ES-I3 (cell line): ENCODE results near the gene WDR90.

Experiments
- H3K36me3 ChIP-seq: 2 replicates; pipeline ENCODE4 v1.6.1; 2013; ENCODE audit warnings: mild to moderate bottlenecking, low read length, control low read depth, moderate library complexity; ENCODE audit not compliant: insufficient read depth
- H3K4me1 ChIP-seq: 2 replicates; pipeline ENCODE4 v1.6.1; 2013; ENCODE audit warnings: mild to moderate bottlenecking, control low read depth, low read length; ENCODE audit not compliant: insufficient read depth
- H3K9ac ChIP-seq: 2 replicates; pipeline ENCODE4 v1.6.1; 2013; ENCODE audit warnings: low read depth, mild to moderate bottlenecking, low read length, moderate library complexity
- H3K9me3 ChIP-seq: 2 replicates; pipeline ENCODE4 v1.6.1; 2013; ENCODE audit warnings: mild to moderate bottlenecking, low read length, moderate library complexity; ENCODE audit not compliant: control insufficient read depth, insufficient read depth

WDR90 gene

GRCh38 chr16:620700-621525 is 28.3 kb upstream of the WDR90 start:
- no peaks in the 10 kb centered on the region for H3K36me3 ChIP-seq
- no peak overlapping the region for H3K9ac ChIP-seq
- no peaks in the 10 kb centered on the region for H3K9me3 ChIP-seq
- peaks cover 11% of the 10 kb centered on the region; the same call in 1 of the 2 replicates for H3K4me1 ChIP-seq

GRCh38 chr16:621526-622105 is 27.5 kb upstream of the WDR90 start:
- Histone ChIP-seq H3K36me3 (no peaks in the 10 kb centered on the region), H3K9ac (no peak overlapping the region), H3K4me1 (peaks cover 11% of the 10 kb centered on the region; the same call in 1 of the 2 replicates), H3K9me3 (no peaks in the 10 kb centered on the region)

GRCh38 chr16:622920-623280 is 26.3 kb upstream of the WDR90 start:
- no peak overlapping the region; the same call in 1 of the 2 replicates for H3K9ac ChIP-seq
- H3K4me1 ChIP-seq = peaks cover 11% of the 10 kb centered on the region; the same call in 1 of the 2 replicates

GRCh38 chr16:624526-625070 is 24.6 kb upstream of the WDR90 start:
- H3K36me3 ChIP-seq = no peaks in the 10 kb centered on the region; the same call in 1 of the 2 replicates
- H3K9ac ChIP-seq = no peak overlapping the region
- no peaks in the 10 kb centered on the region for H3K9me3 ChIP-seq
- peaks cover 18% of the 10 kb centered on the region; the same call in 1 of the 2 replicates for H3K4me1 ChIP-seq

More at GRCh38 chr16:622920-623280, 26.3 kb upstream of the WDR90 start:
- H3K9me3 ChIP-seq = no peaks in the 10 kb centered on the region
- no peaks in the 10 kb centered on the region; the same call in 1 of the 2 replicates for H3K36me3 ChIP-seq

GRCh38 chr16:625117-625976 is 23.8 kb upstream of the WDR90 start:
- H3K9ac ChIP-seq = no peak overlapping the region

GRCh38 chr16:625977-626765 is 23.0 kb upstream of the WDR90 start:
- H3K9ac ChIP-seq = no peak overlapping the region
- H3K36me3 ChIP-seq = no peaks in the 10 kb centered on the region; the same call in 1 of the 2 replicates
- no peaks in the 10 kb centered on the region for H3K9me3 ChIP-seq
- H3K4me1 ChIP-seq = peaks cover 21% of the 10 kb centered on the region; the same call in 1 of the 2 replicates

More at GRCh38 chr16:625117-625976, 23.8 kb upstream of the WDR90 start:
- Histone ChIP-seq H3K9me3 (no peaks in the 10 kb centered on the region), H3K36me3 (no peaks in the 10 kb centered on the region; the same call in 1 of the 2 replicates), H3K4me1 (peaks cover 20% of the 10 kb centered on the region; the same call in 1 of the 2 replicates)

- H3K36me3 ChIP-seq = no peaks in the 10 kb centered on the region; the same call in 1 of the 2 replicates
- no peak overlapping the region for H3K9ac ChIP-seq
- H3K9me3 ChIP-seq = no peaks in the 10 kb centered on the region
- peaks cover 17% of the 10 kb centered on the region; the same call in 1 of the 2 replicates for H3K4me1 ChIP-seq
These were observed 22.2 kb upstream of the WDR90 start for GRCh38 chr16:626787-627453.

- peaks cover 16% of the 10 kb centered on the region; the same call in 1 of the 2 replicates for H3K4me1 ChIP-seq
- no peaks in the 10 kb centered on the region; the same call in 1 of the 2 replicates for H3K36me3 ChIP-seq
- H3K9ac ChIP-seq = no peak overlapping the region
- no peaks in the 10 kb centered on the region for H3K9me3 ChIP-seq
These were observed 21.5 kb upstream of the WDR90 start for GRCh38 chr16:627454-628239.

- no peak overlapping the region for H3K9ac ChIP-seq
- no peaks in the 10 kb centered on the region; the same call in 1 of the 2 replicates for H3K36me3 ChIP-seq
- peaks cover 11% of the 10 kb centered on the region; the same call in 1 of the 2 replicates for H3K4me1 ChIP-seq
- no peaks in the 10 kb centered on the region for H3K9me3 ChIP-seq
These were observed 20.7 kb upstream of the WDR90 start for GRCh38 chr16:628321-629061.

GRCh38 chr16:629185-629832 is 19.9 kb upstream of the WDR90 start:
- Histone ChIP-seq H3K36me3 (no peaks in the 10 kb centered on the region; the same call in 1 of the 2 replicates), H3K9ac (no peak overlapping the region), H3K9me3 (no peaks in the 10 kb centered on the region), H3K4me1 (peaks cover 11% of the 10 kb centered on the region; the same call in 1 of the 2 replicates)

GRCh38 chr16:629833-630248 is 19.3 kb upstream of the WDR90 start:
- H3K9ac ChIP-seq = no peak overlapping the region
- H3K36me3 ChIP-seq = no peaks in the 10 kb centered on the region; the same call in 1 of the 2 replicates
- H3K9me3 ChIP-seq = no peaks in the 10 kb centered on the region
- H3K4me1 ChIP-seq = peaks cover 11% of the 10 kb centered on the region; the same call in 1 of the 2 replicates
